ENCODE measurements around the gene TMEM190. TPM values are rescaled to one million over a fixed set of nuclear protein-coding genes. Genes with fewer than 3 reads are reported as not detected.
"Not testable (repeated sequence)": the region's sequence is repeated elsewhere in the genome, so short reads cannot be mapped to it uniquely, and the experiment has no call there.

The TMEM190 gene
- total RNA-seq, 1 experiment from 2014 or later, result not detected

GRCh38 chr19:55402509-55402908 is 25.9 kb downstream of the TMEM190 start:
- Mint-ChIP-seq H3K4me3 (ENCODE audit: low read depth, unreplicated experiment) (no peak overlapping the region), H3K27ac (ENCODE audit: unreplicated experiment) (no peak overlapping the region), H3K36me3 (ENCODE audit: insufficient read depth, unreplicated experiment) (peaks cover 84% of the 10 kb centered on the region), H3K27me3 (ENCODE audit: unreplicated experiment) (no peaks in the 10 kb centered on the region), H3K9me3 (ENCODE audit: low read depth, unreplicated experiment) (no peaks in the 10 kb centered on the region), H3K4me1 (ENCODE audit: low read depth, unreplicated experiment) (peaks cover 17% of the 10 kb centered on the region)
- TF ChIP-seq CTCF (IDR thresholded peaks at IDR 0.05; ENCODE audit: unreplicated experiment), result no peak
- DNase-seq, result no peak
- CTCF ChIA-PET, result no interaction called here
- no TSS peak for BruUV-seq (replicated peaks)
- intact Hi-C loops (cut with micrococcal nuclease; ENCODE audit: unreplicated experiment), result no loop called here

GRCh38 chr19:55405638-55406037 is 29.0 kb downstream of the TMEM190 start:
- Mint-ChIP-seq H3K27me3 (ENCODE audit: unreplicated experiment) (peaks cover 11% of the 10 kb centered on the region), H3K4me1 (ENCODE audit: low read depth, unreplicated experiment) (peaks cover 17% of the 10 kb centered on the region), H3K27ac (ENCODE audit: unreplicated experiment) (peak overlapping the region; percentile 96), H3K36me3 (ENCODE audit: insufficient read depth, unreplicated experiment) (peaks cover 79% of the 10 kb centered on the region), H3K9me3 (ENCODE audit: low read depth, unreplicated experiment) (no peaks in the 10 kb centered on the region), H3K4me3 (ENCODE audit: low read depth, unreplicated experiment) (peak overlapping the region; percentile 78)
- TF ChIP-seq CTCF (IDR thresholded peaks at IDR 0.05; ENCODE audit: unreplicated experiment), result no peak
- BruUV-seq (replicated peaks), result no TSS peak
- DNase-seq, result no peak
- CTCF ChIA-PET, result interaction anchor here (0.6 kb wide), 1 partner anchor 29 kb away, joined by 5 read pairs; the partner anchor contains the start of gene TMEM190
- intact Hi-C loops (cut with micrococcal nuclease; ENCODE audit: unreplicated experiment), result no loop called here

- Mint-ChIP-seq H3K36me3 (ENCODE audit: insufficient read depth, unreplicated experiment) (peaks cover 76% of the 10 kb centered on the region), H3K4me1 (ENCODE audit: low read depth, unreplicated experiment) (peaks cover 17% of the 10 kb centered on the region), H3K27ac (ENCODE audit: unreplicated experiment) (peak overlapping the region; percentile 96), H3K9me3 (ENCODE audit: low read depth, unreplicated experiment) (peaks cover 1% of the 10 kb centered on the region), H3K27me3 (ENCODE audit: unreplicated experiment) (peaks cover 18% of the 10 kb centered on the region), H3K4me3 (ENCODE audit: low read depth, unreplicated experiment) (peak overlapping the region; percentile 78)
- intact Hi-C loops (cut with micrococcal nuclease; ENCODE audit: unreplicated experiment), result no loop called here
- TF ChIP-seq CTCF (IDR thresholded peaks at IDR 0.05; ENCODE audit: unreplicated experiment), result no peak
- no peak for DNase-seq
- CTCF ChIA-PET, result interaction anchor here (0.6 kb wide), 1 partner anchor 13 kb away, joined by 6 read pairs; no protein-coding TSS in a partner anchor
- BruUV-seq (replicated peaks), result no TSS peak
These were observed 29.6 kb downstream of the TMEM190 start for GRCh38 chr19:55406091-55406825.

GRCh38 chr19:55406826-55407549 is 30.4 kb downstream of the TMEM190 start:
- Mint-ChIP-seq H3K9me3 (ENCODE audit: low read depth, unreplicated experiment) (peaks cover 2% of the 10 kb centered on the region), H3K36me3 (ENCODE audit: insufficient read depth, unreplicated experiment) (peaks cover 71% of the 10 kb centered on the region), H3K27me3 (ENCODE audit: unreplicated experiment) (peaks cover 24% of the 10 kb centered on the region), H3K27ac (ENCODE audit: unreplicated experiment) (peak overlapping the region; percentile 96), H3K4me1 (ENCODE audit: low read depth, unreplicated experiment) (peaks cover 17% of the 10 kb centered on the region), H3K4me3 (ENCODE audit: low read depth, unreplicated experiment) (peak overlapping the region; percentile 78)
- intact Hi-C loops (cut with micrococcal nuclease; ENCODE audit: unreplicated experiment), result no loop called here
- peak; percentile 32 for DNase-seq
- BruUV-seq (replicated peaks), result TSS peak; percentile 41
- CTCF ChIA-PET, result interaction anchor here (0.7 to 1.4 kb wide), 2 partner anchors 22 to 247 kb away, joined by 3 read pairs; no protein-coding TSS in a partner anchor
- TF ChIP-seq CTCF (IDR thresholded peaks at IDR 0.05; ENCODE audit: unreplicated experiment), result no peak

- BruUV-seq (replicated peaks); DNase-seq; intact Hi-C loops (cut with micrococcal nuclease; ENCODE audit: unreplicated experiment); H3K9me3 Mint-ChIP-seq (ENCODE audit: low read depth, unreplicated experiment): not testable (repeated sequence)
- Mint-ChIP-seq H3K4me1 (ENCODE audit: low read depth, unreplicated experiment) (peaks cover 17% of the 10 kb centered on the region), H3K27me3 (ENCODE audit: unreplicated experiment) (peaks cover 24% of the 10 kb centered on the region), H3K36me3 (ENCODE audit: insufficient read depth, unreplicated experiment) (peaks cover 66% of the 10 kb centered on the region), H3K4me3 (ENCODE audit: low read depth, unreplicated experiment) (peak within 1 kb of the TSS; percentile 78), H3K27ac (ENCODE audit: unreplicated experiment) (peak within 1 kb of the TSS; percentile 96)
- CTCF ChIA-PET, result interaction anchor here (0.7 to 1.4 kb wide), 2 partner anchors 22 to 247 kb away, joined by 3 read pairs; no protein-coding TSS in a partner anchor
These were observed 30.8 kb downstream of the TMEM190 start, which contains the start of gene UBE2S for GRCh38 chr19:55407550-55407799. Gene UBE2S, minus strand, starts transcription at chr19:55407788. Its CDS starts 199 bp downstream, at chr19:55407589.

All from Calu3 (cell line).